Skeletal muscle satellite cell (primary cell): ENCODE data around the gene BCORL1.

Experiments used
- H3K27me3 ChIP-seq: 2 replicates; pipeline ENCODE4 v1.7.0; 2013; ENCODE audit warnings: low read length; ENCODE audit not compliant: control insufficient read depth, insufficient read depth
- H3K36me3 ChIP-seq: 2 replicates; pipeline ENCODE4 v1.7.0; 2013; ENCODE audit warnings: mild to moderate bottlenecking, control low read depth, low read length; ENCODE audit not compliant: insufficient read depth
- H3K4me1 ChIP-seq: 2 replicates; pipeline ENCODE4 v1.7.0; 2013; ENCODE audit warnings: low read length; ENCODE audit not compliant: control insufficient read depth, insufficient read depth
- H3K4me2 ChIP-seq: 2 replicates; pipeline ENCODE4 v1.7.0; 2013; ENCODE audit warnings: mild to moderate bottlenecking, low read length
- H3K4me3 ChIP-seq: 2 replicates; pipeline ENCODE4 v1.7.0; 2013; ENCODE audit warnings: low read length
- H3K9ac ChIP-seq: 2 replicates; pipeline ENCODE4 v1.7.0; 2013; ENCODE audit warnings: mild to moderate bottlenecking, low read depth, low read length, moderate library complexity
- H3K9me3 ChIP-seq: replicated peaks from 2 replicates; pipeline ENCODE4 v1.7.0; 2013; ENCODE audit warnings: mild to moderate bottlenecking, control low read depth, low read length

Gene BCORL1

DNA sequence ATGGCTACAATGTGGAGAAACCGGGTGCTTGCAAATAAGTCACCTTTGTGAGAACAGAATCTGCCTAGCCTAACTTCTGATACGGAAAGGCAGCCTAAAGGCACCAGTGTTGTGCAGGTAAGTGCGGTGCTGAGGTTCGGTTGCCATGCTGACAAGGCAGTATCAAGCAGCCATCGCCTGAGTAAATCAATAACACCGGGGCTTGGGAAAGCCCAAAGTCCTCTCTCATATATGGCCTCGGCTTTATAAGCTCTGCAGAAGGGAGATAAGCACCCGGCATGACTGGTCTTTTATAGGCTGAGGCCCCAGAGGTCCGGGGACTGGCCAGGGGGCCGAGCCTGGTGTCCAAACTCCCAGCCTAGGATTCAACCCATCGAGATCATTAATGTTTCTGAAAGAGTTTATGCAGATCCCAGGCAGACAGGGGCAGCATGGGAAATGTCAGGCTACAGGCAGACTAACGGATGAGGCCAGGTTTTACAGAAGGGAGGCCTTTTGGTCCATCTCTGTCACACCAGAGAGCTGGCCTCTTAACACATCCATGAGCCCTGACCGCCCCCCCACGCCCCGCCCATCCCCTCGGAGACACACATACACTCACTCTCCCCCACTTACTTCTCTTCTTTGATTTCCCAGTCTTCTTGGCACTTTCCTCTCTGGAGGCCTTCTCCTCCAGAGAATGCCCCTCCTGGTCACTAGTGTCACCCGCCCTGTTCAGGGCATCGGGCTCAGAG is 89.3 kb downstream of the BCORL1 start:
- no peak overlapping the region for H3K4me2 ChIP-seq
- H3K9ac ChIP-seq = no peak overlapping the region
- H3K9me3 ChIP-seq = no peaks in the 10 kb centered on the region
- H3K36me3 ChIP-seq = peaks cover 20% of the 10 kb centered on the region
- no peaks in the 10 kb centered on the region for H3K27me3 ChIP-seq
- H3K4me1 ChIP-seq = no peaks in the 10 kb centered on the region
- H3K4me3 ChIP-seq = no peak overlapping the region

DNA sequence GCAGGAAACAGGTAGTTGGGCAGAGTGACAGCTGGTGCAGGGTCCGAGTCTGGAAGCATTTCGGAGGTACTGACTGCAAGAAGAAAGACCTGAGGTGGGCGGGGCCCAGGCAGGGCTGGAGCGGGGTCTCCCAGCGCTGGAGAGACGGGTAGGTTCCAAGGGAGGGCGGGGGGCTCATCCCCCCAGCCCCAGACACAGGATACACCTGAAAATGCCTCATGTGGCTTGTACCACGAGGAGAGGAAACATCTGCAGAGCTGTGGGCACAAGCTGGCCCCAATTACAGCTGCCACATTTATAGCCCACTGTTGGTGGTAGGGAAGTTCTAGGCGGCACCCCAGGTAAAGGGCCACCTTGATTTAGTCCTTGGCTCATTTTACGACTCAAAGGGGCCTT is 89.9 kb downstream of the BCORL1 start:
- Histone ChIP-seq H3K9me3 (no peaks in the 10 kb centered on the region), H3K4me2 (no peak overlapping the region), H3K4me3 (no peak overlapping the region), H3K36me3 (peaks cover 18% of the 10 kb centered on the region), H3K4me1 (no peaks in the 10 kb centered on the region), H3K27me3 (no peaks in the 10 kb centered on the region), H3K9ac (no peak overlapping the region)

DNA sequence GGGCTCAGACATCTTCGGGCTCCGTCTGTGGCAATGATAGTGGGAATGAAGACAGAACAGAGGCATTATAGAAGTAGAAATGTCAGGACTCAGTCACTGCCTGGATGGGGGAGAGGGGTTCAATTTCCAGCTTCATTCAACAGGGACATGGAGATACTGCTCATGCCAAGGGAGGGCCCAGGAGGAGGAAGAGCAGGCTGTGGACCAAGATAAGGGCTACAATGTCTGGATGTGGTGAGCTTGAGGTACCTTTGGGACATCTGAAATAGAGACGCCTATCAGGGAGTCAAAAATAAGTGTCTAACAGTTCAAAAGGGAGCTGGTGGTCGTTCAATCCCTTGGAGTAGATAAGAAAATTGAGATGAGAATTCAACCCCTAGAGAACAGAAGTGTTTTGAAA is 93.3 kb downstream of the BCORL1 start:
- no peak overlapping the region for H3K4me3 ChIP-seq
- H3K27me3 ChIP-seq = no peaks in the 10 kb centered on the region
- H3K4me1 ChIP-seq = no peaks in the 10 kb centered on the region
- no peaks in the 10 kb centered on the region for H3K9me3 ChIP-seq
- H3K9ac ChIP-seq = no peak overlapping the region
- H3K36me3 ChIP-seq = peaks cover 12% of the 10 kb centered on the region
- H3K4me2 ChIP-seq = no peak overlapping the region

DNA sequence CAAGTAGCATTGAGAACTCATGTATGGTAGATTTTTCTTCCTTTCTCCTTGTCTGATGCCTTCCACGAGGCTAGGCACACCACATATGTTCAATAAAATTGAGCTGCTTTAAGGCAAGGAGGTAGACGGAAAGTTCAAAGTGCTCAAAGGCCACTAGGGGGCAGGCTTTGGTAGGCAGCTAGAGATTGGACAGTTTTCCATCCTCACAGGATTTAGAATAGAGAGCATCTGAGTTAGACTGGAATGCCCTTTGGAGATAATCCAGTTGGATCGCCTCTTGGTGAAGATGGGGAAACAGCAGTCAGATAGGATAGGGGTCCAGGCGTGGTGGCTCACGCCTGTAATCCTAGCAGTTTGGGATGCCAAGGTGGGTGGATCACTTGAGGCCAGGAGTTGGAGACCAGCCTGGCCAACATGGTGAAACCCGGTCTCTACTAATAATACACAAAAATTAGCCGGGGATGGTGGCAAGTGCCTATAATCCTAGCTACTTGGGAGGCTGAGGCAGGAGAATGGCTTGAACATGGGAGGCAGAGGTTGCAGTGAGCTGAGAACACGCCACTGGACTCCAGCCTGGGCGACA is 97.5 kb downstream of the BCORL1 start:
- Histone ChIP-seq H3K9me3 (no peaks in the 10 kb centered on the region), H3K9ac (no peak overlapping the region), H3K27me3 (no peaks in the 10 kb centered on the region), H3K36me3 (no peaks in the 10 kb centered on the region), H3K4me2 (no peak overlapping the region), H3K4me3 (no peak overlapping the region), H3K4me1 (peaks cover 17% of the 10 kb centered on the region)

DNA sequence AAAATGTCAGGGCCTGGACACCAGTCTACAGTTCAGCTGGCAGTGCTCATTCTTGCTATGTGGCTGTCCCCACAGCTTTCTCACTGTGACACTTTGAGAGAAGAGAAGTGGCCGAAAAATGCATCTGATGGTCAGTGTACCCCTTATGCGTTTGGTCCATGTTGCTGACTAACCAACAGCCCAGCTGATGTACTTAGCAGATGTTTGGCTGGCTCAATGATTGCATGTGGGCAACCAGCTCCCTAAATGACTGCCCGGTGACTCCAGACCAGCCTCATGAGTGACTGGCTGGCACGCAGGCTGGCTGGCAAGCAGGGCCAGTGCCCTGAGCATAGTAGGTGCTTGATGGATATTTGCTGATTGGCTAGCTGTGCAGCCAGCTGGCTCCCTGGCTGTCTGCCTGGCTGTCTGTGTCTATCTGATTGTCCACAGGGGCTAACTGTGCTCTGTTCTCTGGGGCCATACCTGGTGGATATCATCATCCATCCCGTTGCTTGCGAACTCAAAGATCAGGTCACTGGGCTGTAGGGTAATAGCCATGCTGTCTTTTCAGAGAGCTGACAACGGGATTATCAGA is 98.4 kb downstream of the BCORL1 start:
- Histone ChIP-seq H3K4me3 (no peak overlapping the region), H3K9ac (no peak overlapping the region), H3K4me1 (peaks cover 24% of the 10 kb centered on the region), H3K36me3 (no peaks in the 10 kb centered on the region), H3K27me3 (no peaks in the 10 kb centered on the region), H3K9me3 (no peaks in the 10 kb centered on the region), H3K4me2 (no peak overlapping the region)

DNA sequence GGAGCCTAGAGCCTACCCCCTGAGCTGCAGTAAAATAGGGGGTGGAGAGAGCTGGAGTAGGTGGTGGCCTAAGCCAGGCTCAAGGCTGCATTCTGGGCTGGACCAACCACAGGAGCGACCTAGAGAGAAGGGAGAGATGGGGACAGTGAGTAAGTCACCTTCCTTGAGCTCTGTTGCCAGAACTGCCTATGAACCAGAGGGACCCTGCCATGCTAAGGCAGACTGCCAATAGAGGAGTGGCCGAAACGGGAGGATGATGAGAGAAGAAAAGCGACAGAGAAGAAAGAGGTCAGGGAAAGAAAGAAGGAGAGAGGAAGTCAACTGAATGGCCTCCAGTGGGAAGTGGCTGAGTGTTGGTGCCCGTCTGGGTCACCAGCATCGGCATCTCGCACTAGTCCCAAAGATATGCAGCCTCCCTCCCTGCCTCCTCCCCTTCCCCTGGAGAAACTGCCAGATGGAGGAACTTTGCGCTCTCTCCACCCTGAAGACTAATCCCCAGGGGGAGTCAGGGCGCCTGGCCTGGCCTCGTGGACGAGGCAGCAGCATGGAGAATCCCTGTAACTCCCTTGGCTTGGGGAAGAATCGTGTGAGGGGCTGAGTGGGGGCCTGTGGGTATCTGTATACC is 99.1 kb downstream of the BCORL1 start:
- H3K9me3 ChIP-seq = no peaks in the 10 kb centered on the region
- no peak overlapping the region for H3K4me3 ChIP-seq
- H3K27me3 ChIP-seq = no peaks in the 10 kb centered on the region
- no peak overlapping the region for H3K4me2 ChIP-seq
- H3K36me3 ChIP-seq = no peaks in the 10 kb centered on the region
- H3K9ac ChIP-seq = no peak overlapping the region
- H3K4me1 ChIP-seq = peaks cover 25% of the 10 kb centered on the region

DNA sequence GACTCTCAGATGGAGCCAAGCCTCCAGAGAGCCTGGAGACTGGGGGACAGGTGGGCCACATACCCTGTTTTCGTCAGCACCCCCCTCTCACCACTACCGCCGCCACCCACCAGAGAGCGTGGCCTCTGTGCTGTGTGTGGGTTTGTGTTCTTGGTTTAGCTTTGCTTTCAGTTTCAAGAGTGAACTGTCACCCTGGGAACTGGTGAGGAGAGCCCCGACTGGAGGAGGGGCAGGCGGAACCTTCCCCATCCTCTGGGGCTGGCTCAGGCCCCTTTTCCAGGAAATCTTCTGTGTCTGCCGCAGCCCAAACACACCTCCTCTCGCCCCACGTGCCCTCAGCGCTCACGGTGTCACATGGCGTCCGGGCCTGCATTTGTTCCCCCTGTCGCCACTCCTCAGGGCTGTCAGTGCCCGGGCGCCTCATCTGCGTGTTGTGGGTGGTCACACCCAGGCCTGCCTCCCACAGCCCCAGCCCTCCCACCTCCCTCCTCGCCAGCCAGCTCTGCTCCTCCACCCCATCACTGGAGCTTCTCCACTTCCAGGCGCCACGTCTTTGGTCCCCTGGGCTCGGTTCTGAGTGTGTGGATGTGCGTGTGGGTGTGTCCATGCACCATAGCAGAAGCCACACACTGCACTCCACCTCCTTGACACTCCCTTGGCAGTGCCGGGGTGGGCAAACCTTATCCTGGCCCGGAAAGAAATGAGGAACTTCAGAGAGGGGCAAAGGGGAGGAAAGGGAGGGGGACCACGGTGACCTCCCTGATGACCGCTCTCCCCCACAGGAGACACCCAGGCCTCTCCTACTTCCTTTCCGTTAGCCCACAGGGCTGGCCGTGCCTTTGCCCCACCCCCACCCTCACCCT is 100.0 kb downstream of the BCORL1 start:
- peaks cover 25% of the 10 kb centered on the region for H3K4me1 ChIP-seq
- H3K36me3 ChIP-seq = no peaks in the 10 kb centered on the region
- H3K4me2 ChIP-seq = peak overlapping the region; percentile 33
- no peak overlapping the region for H3K9ac ChIP-seq
- no peaks in the 10 kb centered on the region for H3K27me3 ChIP-seq
- H3K4me3 ChIP-seq = no peak overlapping the region
- H3K9me3 ChIP-seq = no peaks in the 10 kb centered on the region

DNA sequence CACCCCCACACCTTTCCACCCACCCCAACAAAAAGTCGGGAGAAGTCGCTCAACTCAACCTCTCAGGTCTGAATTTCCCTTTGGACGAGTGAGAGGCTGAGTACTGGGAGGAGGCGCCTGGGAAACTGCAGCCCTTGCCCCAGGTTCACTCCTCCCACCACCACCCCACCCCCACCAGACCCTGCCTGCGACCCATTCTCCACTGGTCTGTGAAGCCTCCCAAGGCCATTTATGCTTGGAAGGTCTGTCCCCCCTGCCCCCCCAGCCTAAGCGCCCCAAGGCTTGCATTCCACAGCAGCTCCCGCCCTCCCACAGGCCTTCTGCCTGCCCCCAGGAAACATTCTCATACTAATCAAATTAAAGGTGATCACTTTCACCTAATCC is 100.7 kb downstream of the BCORL1 start:
- H3K9ac ChIP-seq = no peak overlapping the region
- H3K36me3 ChIP-seq = no peaks in the 10 kb centered on the region
- H3K9me3 ChIP-seq = no peaks in the 10 kb centered on the region
- no peak overlapping the region for H3K4me2 ChIP-seq
- peaks cover 25% of the 10 kb centered on the region for H3K4me1 ChIP-seq
- H3K4me3 ChIP-seq = no peak overlapping the region
- no peaks in the 10 kb centered on the region for H3K27me3 ChIP-seq

DNA sequence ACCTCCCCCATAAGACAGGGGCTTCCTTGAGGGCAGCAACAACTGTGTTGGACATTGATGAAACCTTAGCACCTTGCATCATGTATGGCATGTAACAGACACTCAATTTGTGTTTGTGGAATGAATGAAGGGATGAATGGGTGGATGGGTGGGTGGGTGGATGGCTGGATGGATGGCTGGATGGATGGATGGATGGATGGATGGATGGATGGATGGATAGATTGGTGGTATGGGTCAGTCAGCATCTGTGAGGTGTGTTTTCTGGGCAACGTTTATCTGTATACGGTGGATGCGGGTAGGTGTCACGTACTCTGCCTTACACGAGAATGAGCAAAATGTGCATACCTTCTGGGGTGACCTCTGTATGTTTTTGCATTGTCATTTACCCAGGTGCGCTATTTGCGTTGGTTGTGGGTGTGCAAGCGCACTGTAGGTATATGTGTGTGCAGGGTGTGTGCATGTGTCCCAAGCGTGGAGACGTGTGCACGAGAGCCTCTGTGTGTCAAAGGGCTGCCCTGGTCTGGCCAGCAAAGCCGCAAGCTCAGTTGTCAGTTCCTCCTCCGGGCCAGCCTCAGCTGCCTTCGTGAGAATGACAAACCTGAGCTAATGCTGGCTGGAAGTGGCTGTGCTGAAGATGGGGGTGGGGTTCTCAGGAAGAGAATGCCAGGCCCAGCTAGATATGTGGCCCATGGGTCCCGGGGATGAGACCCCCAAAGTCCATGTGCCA is 101.4 kb downstream of the BCORL1 start:
- Histone ChIP-seq H3K27me3 (no peaks in the 10 kb centered on the region), H3K36me3 (no peaks in the 10 kb centered on the region), H3K9ac (no peak overlapping the region), H3K4me1 (peaks cover 25% of the 10 kb centered on the region), H3K9me3 (no peaks in the 10 kb centered on the region), H3K4me2 (no peak overlapping the region), H3K4me3 (no peak overlapping the region)

DNA sequence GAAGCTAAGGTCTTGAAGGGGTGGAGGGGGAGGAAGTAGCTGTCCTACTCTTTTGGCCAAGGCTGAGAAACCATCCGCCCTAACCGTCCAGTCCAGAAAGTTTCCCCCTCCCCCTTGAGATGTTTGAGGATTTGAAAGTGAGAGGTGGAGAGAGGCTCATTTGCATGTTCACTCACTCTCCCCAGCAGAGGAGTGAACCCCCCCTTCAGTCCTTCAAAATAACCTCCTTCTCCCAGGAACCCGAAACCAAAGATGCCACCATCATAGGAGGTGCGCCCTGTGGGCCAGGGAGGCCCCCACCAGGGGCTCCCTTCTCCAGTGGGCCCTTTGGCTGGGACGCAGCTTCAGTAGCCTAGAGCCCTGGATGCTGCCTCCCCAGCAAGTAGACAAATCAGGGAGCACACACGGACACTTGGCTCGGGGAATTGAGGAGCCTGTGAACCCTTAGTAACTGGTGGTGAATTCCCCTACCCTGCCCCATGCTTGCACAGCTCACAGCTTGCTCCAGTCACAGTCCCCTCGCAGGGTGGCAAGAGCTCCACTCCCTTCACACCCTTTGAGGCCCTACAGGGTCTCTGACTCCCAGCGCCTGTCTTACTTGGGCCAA is 102.3 kb downstream of the BCORL1 start:
- no peak overlapping the region for H3K9ac ChIP-seq
- H3K36me3 ChIP-seq = no peaks in the 10 kb centered on the region
- H3K4me3 ChIP-seq = no peak overlapping the region
- H3K27me3 ChIP-seq = no peaks in the 10 kb centered on the region
- peaks cover 25% of the 10 kb centered on the region for H3K4me1 ChIP-seq
- no peaks in the 10 kb centered on the region for H3K9me3 ChIP-seq
- no peak overlapping the region for H3K4me2 ChIP-seq
